Measurements from ENCODE around the gene ASB10. TPM values are rescaled to one million over a fixed set of nuclear protein-coding genes. Genes with fewer than 3 reads are reported as not detected.

ASB10 gene
- total and polyA plus RNA-seq, 2 of the 8 experiments (the other 6 are each of a cell fraction or from before 2014, with no cell fraction given) = not detected

GRCh38 chr7:151174246-151175046 lies 12.6 kb downstream of the ASB10 start:
- Histone ChIP-seq H3K9me3 (ENCODE audit: insufficient read depth in 2 of 2, low read depth in 1 of 2, low read length in 1 of 2) (peaks cover 1 to 14% of the 10 kb centered on the region in 2 experiments; a peak in 2 of 4 replicates), H3K27ac (ENCODE audit: low read depth, low read length) (no peak overlapping the region), H3K23ac (ENCODE audit: insufficient read length) (no peak overlapping the region), H3K79me2 (ENCODE audit: control insufficient read depth in 1 of 2, insufficient read depth in 2 of 2, low read length in 2 of 2) (no peaks in the 10 kb centered on the region), H2AK5ac (ENCODE audit: low read depth, low read length) (no peak overlapping the region), H4K91ac (replicated peaks; ENCODE audit: insufficient read length, low read length) (no peak overlapping the region), H2AFZ (ENCODE audit: low read length) (no peak overlapping the region), H2BK12ac (ENCODE audit: low read depth, low read length) (no peak overlapping the region), H3K36me3 (ENCODE audit: control insufficient read depth in 2 of 4, insufficient read depth in 4 of 4, low read length in 3 of 4) (peaks cover 0 to 6% (median 0%) of the 10 kb centered on the region in 4 experiments; a peak in 1 of 8 replicates), H3K56ac (replicated peaks; ENCODE audit: insufficient read length, low read depth, low read length) (no peak overlapping the region), H3K14ac (ENCODE audit: insufficient read length) (no peak overlapping the region), H3K79me1 (ENCODE audit: low read depth, low read length) (no peaks in the 10 kb centered on the region), H3K4ac (replicated peaks; ENCODE audit: insufficient read length, low read depth, low read length) (no peak overlapping the region), H3K18ac (ENCODE audit: extremely low read depth, low read length) (no peak overlapping the region), H2BK120ac (replicated peaks; ENCODE audit: low read depth, low read length) (no peak overlapping the region), H3K9ac (replicated peaks in 1 of 4; ENCODE audit: extremely low read depth in 1 of 4, low read depth in 3 of 4, low read length in 3 of 4) (no peak overlapping the region), H4K5ac (ENCODE audit: insufficient read length, low read depth, low read length) (no peak overlapping the region), H3K27me3 (replicated peaks in 1 of 4; ENCODE audit: control insufficient read depth in 3 of 4, extremely low read depth in 1 of 4, insufficient read depth in 3 of 4, low read length in 3 of 4) (peaks cover 14 to 48% (median 38%) of the 10 kb centered on the region in 4 experiments), H3K4me1 (replicated peaks in 1 of 4; ENCODE audit: control insufficient read depth in 3 of 4, insufficient read depth in 4 of 4, low read length in 3 of 4) (no peaks in the 10 kb centered on the region; a peak in 1 of 7 replicates), H4K8ac (ENCODE audit: extremely low read depth, insufficient read depth, low read length) (no peak overlapping the region; the same call in 1 of the 2 replicates), H2BK5ac (ENCODE audit: low read depth, low read length) (no peak overlapping the region), H2BK20ac (ENCODE audit: low read length) (no peak overlapping the region), H3K4me3 (ENCODE audit: extremely low read depth in 1 of 4, insufficient read depth in 2 of 4, low read depth in 3 of 4, low read length in 4 of 4) (no peak overlapping the region), H2BK15ac (ENCODE audit: low read length) (no peak overlapping the region), H3K4me2 (ENCODE audit: insufficient read depth in 1 of 2, low read depth in 2 of 2, low read length in 2 of 2) (no peak overlapping the region), H3K23me2 (ENCODE audit: low read depth, low read length) (no peaks in the 10 kb centered on the region), H4K20me1 (replicated peaks in 1 of 2; ENCODE audit: control insufficient read depth in 1 of 2, insufficient read depth in 2 of 2, low read length in 2 of 2) (no peaks in the 10 kb centered on the region)
- 85% methylated on average over 51 of the region's 77 CpGs; no CpG with 5 or more reads in 1 of the 2 experiments for WGBS, 2 experiments (ENCODE audit: extremely low coverage in 1 of 2, insufficient coverage in 1 of 2, insufficient read length in 1 of 2, insufficient replicate concordance in 2 of 2, low coverage in 1 of 2, low lambda C conversion rate in 2 of 2, missing lambda C conversion rate in 1 of 2)
- no peak for FAIRE-seq
- ChIA-PET CTCF (ENCODE audit: partially characterized antibody) (interaction anchor here (0.8 to 7.4 kb wide), 17 partner anchors 30 to 129 kb away, joined by 3 to 52 read pairs (median 5); no protein-coding TSS in a partner anchor), POLR2A (ENCODE audit: partially characterized antibody) (interaction anchor here (0.6 to 1.3 kb wide), 2 partner anchors 36 to 780 kb away, joined by 3 to 4 read pairs; partner anchors contain the start of gene H2BK1)
- peak in 1 of 2 experiments; percentile 84 for DNase-seq (ENCODE audit: low read depth in 1 of 2, low spot score in 2 of 2)
- TF ChIP-seq USF2 (IDR thresholded peaks at IDR 0.05; ENCODE audit: low read length) (no peak), BRCA1 (IDR thresholded peaks at IDR 0.05; ENCODE audit: low read depth, low read length) (no peak), RFX5 (IDR thresholded peaks at IDR 0.05; ENCODE audit: borderline replicate concordance, low read depth, low read length) (peak; percentile 96), SIX5 (IDR thresholded peaks at IDR 0.05; ENCODE audit: low read depth, low read length) (no peak), SUZ12 (IDR thresholded peaks at IDR 0.05; ENCODE audit: low read length) (no peak), GTF2F1 (IDR thresholded peaks at IDR 0.05; ENCODE audit: borderline replicate concordance, low read depth, low read length) (no peak), POLR2A (IDR thresholded peaks at IDR 0.05; ENCODE audit: control extremely low read depth in 1 of 2, low read depth in 2 of 2, low read length in 2 of 2) (no peak), EGR1 (IDR thresholded peaks at IDR 0.05; ENCODE audit: borderline replicate concordance, low read depth, low read length) (no peak), BCL11A (IDR thresholded peaks at IDR 0.05; ENCODE audit: low read depth in 2 of 2, low read length in 2 of 2) (no peak), ATF3 (IDR thresholded peaks at IDR 0.05; ENCODE audit: insufficient read depth, low read depth, low read length) (no peak), PHF8 (conservative IDR thresholded peaks at IDR 0.05; ENCODE audit: low read depth, low read length) (no peak)
